ENCODE data around the gene PRR11. TPM values are rescaled to one million over a fixed set of nuclear protein-coding genes. Genes with fewer than 3 reads are reported as not detected.
A peak's percentile ranks its signal among the peaks of the same experiment; 100 is the strongest.
"Not testable (repeated sequence)": the region's sequence is repeated elsewhere in the genome, so short reads cannot be mapped to it uniquely, and the experiment has no call there.

Gene PRR11
- total RNA-seq, 1 experiment from 2014 or later = 39.8 TPM

- no peaks in the 10 kb centered on the region for H3K9me3 ChIP-seq (ENCODE audit: control insufficient read depth, insufficient read depth, low read depth, low read length)
- no peak overlapping the region for H3K27ac ChIP-seq (ENCODE audit: low read length)
- no peaks in the 10 kb centered on the region; the same call in 1 of the 2 replicates for H3K36me3 ChIP-seq (ENCODE audit: control insufficient read depth, insufficient read depth, low read length)
- POLR2A ChIA-PET = no interaction called here
- intact Hi-C loops (cut with micrococcal nuclease; ENCODE audit: unreplicated experiment) = no loop called here
- in situ Hi-C loops (cut with HindIII; ENCODE audit: low pct_unique_long_range_greater_than_20kb, low sequenced_read_pairs) = no loop called here
- no peak for DNase-seq (ENCODE audit: low read depth, low spot score)
- TF ChIP-seq TCF7L2 (IDR thresholded peaks at IDR 0.05; ENCODE audit: low read depth, low read length) (no peak), SIN3A (IDR thresholded peaks at IDR 0.05; ENCODE audit: borderline replicate concordance, insufficient read depth, low read depth, low read length) (no peak), REST (IDR thresholded peaks at IDR 0.05; ENCODE audit: insufficient read depth in 1 of 2, low read depth in 2 of 2, low read length in 1 of 2) (no peak), CTCF (IDR thresholded peaks at IDR 0.05) (no peak), POLR2AphosphoS5 (IDR thresholded peaks at IDR 0.05; ENCODE audit: low read depth, low read length) (no peak)
- no peak for ATAC-seq
- peak overlapping the region; percentile 73 to 94 for H3K4me3 ChIP-seq (ENCODE audit: low read depth in 2 of 2, low read length in 2 of 2)
- no TSS peak for BruUV-seq (replicated peaks)
- H3K27me3 ChIP-seq (ENCODE audit: control insufficient read depth, insufficient read depth, low read length) = no peaks in the 10 kb centered on the region
- H3K4me1 ChIP-seq (ENCODE audit: control insufficient read depth, insufficient read depth, low read length) = no peaks in the 10 kb centered on the region
- CTCF ChIA-PET = interaction anchor here (1.0 kb wide), 1 partner anchor 90 kb away, joined by 7 read pairs; no protein-coding TSS in a partner anchor
Measured at GRCh38 chr17:59221159-59221847, 65.8 kb downstream of the PRR11 start.

GRCh38 chr17:59223813-59224212, 68.3 kb downstream of the PRR11 start:
- Histone ChIP-seq H3K4me3 (ENCODE audit: low read depth in 2 of 2, low read length in 2 of 2) (no peak overlapping the region), H3K4me1 (ENCODE audit: control insufficient read depth, insufficient read depth, low read length) (no peaks in the 10 kb centered on the region), H3K9me3 (ENCODE audit: control insufficient read depth, insufficient read depth, low read depth, low read length) (no peaks in the 10 kb centered on the region), H3K27me3 (ENCODE audit: control insufficient read depth, insufficient read depth, low read length) (no peaks in the 10 kb centered on the region), H3K27ac (ENCODE audit: low read length) (no peak overlapping the region), H3K36me3 (ENCODE audit: control insufficient read depth, insufficient read depth, low read length) (no peaks in the 10 kb centered on the region; the same call in 1 of the 2 replicates)
- in situ Hi-C loops (cut with HindIII; ENCODE audit: low pct_unique_long_range_greater_than_20kb, low sequenced_read_pairs) (no loop called here), intact Hi-C loops (cut with micrococcal nuclease; ENCODE audit: unreplicated experiment) (no loop called here)
- POLR2A ChIA-PET = no interaction called here
- no peak for DNase-seq (ENCODE audit: low read depth, low spot score)
- no TSS peak for BruUV-seq (replicated peaks)
- no peak for TF ChIP-seq SIN3A (IDR thresholded peaks at IDR 0.05; ENCODE audit: borderline replicate concordance, insufficient read depth, low read depth, low read length)
- no peak for TF ChIP-seq CTCF (IDR thresholded peaks at IDR 0.05)
- TF ChIP-seq REST (IDR thresholded peaks at IDR 0.05; ENCODE audit: insufficient read depth in 1 of 2, low read depth in 2 of 2, low read length in 1 of 2) = no peak
- no peak for TF ChIP-seq POLR2AphosphoS5 (IDR thresholded peaks at IDR 0.05; ENCODE audit: low read depth, low read length)
- TF ChIP-seq TCF7L2 (IDR thresholded peaks at IDR 0.05; ENCODE audit: low read depth, low read length) = no peak
- ATAC-seq = no peak
- CTCF ChIA-PET = no interaction called here

- ATAC-seq; H3K4me1 ChIP-seq (ENCODE audit: control insufficient read depth, insufficient read depth, low read length); intact Hi-C loops (cut with micrococcal nuclease; ENCODE audit: unreplicated experiment); H3K27me3 ChIP-seq (ENCODE audit: control insufficient read depth, insufficient read depth, low read length); DNase-seq (ENCODE audit: low read depth, low spot score); BruUV-seq (replicated peaks); H3K27ac ChIP-seq (ENCODE audit: low read length); H3K9me3 ChIP-seq (ENCODE audit: control insufficient read depth, insufficient read depth, low read depth, low read length); H3K36me3 ChIP-seq (ENCODE audit: control insufficient read depth, insufficient read depth, low read length); H3K4me3 ChIP-seq (ENCODE audit: low read depth in 2 of 2, low read length in 2 of 2); CTCF ChIA-PET: not testable (repeated sequence)
- POLR2A ChIA-PET = interaction anchor here (0.6 kb wide), 1 partner anchor 609 kb away, joined by 10 read pairs; no protein-coding TSS in a partner anchor
- in situ Hi-C loops (cut with HindIII; ENCODE audit: low pct_unique_long_range_greater_than_20kb, low sequenced_read_pairs) = loop anchor here (25.0 kb wide), 1 partner anchor 209 kb away; no protein-coding TSS in a partner anchor
Measured at GRCh38 chr17:59228588-59228987, 73.0 kb downstream of the PRR11 start.
